Sigmoid colon (tissue), 4 donors: ENCODE results near the gene KIRREL3.

Source experiments
- CTCF ChIP-seq, 4 experiments: fragments of 450-650 bp in 3 of 4; fragments of 200-600 bp in 1 of 4; IDR thresholded peaks; one replicate each; pipeline ENCODE4 v1.5.1; 2016 to 2019; ENCODE audit warnings: antibody characterized with exemption in 4 of 4, mild to moderate bottlenecking in 3 of 4, moderate library complexity in 2 of 4
- POLR2AphosphoS5 ChIP-seq, 4 donors: sonication (generic); formaldehyde crosslinking; IDR thresholded peaks; one replicate each; pipeline ENCODE4 v1.6.1; 2017; ENCODE audit warnings: antibody characterized with exemption in 4 of 4

- TF ChIP-seq POLR2AphosphoS5 (IDR thresholded peaks at IDR 0.05) (no peak), CTCF (IDR thresholded peaks at IDR 0.05) (no peak)
These were observed 121.1 kb downstream of the KIRREL3 start for GRCh38 chr11:126879516-126879915.
